Esophagus (tissue), 2 donors: Measurements from ENCODE around the gene RAB7B. TPM values are rescaled to one million over a fixed set of nuclear protein-coding genes. Genes with fewer than 3 reads are reported as not detected.

Experiments used
- H3K27ac ChIP-seq, 2 donors: one replicate each; pipeline ENCODE4 v1.5.1; 2013; ENCODE audit warnings: low read depth in 2 of 2, mild to moderate bottlenecking in 2 of 2, inconsistent platforms in 1 of 2, low read length in 1 of 2, moderate library complexity in 1 of 2
- H3K27me3 ChIP-seq, 2 donors: one replicate each; pipeline ENCODE4 v1.6.1; 2013; ENCODE audit warnings: low read length in 2 of 2, control low read depth in 1 of 2, mild to moderate bottlenecking in 1 of 2; ENCODE audit not compliant: insufficient read depth in 2 of 2, control insufficient read depth in 1 of 2
- H3K36me3 ChIP-seq, 2 donors: one replicate each; pipeline ENCODE4 v1.6.1; 2013; ENCODE audit warnings: low read length in 1 of 2; ENCODE audit not compliant: control insufficient read depth in 2 of 2, insufficient read depth in 2 of 2
- H3K4me1 ChIP-seq, 2 donors: one replicate each; pipeline ENCODE4 v1.6.1; 2013; ENCODE audit warnings: low read length in 1 of 2; ENCODE audit not compliant: control insufficient read depth in 2 of 2, insufficient read depth in 2 of 2
- H3K4me3 ChIP-seq, 2 donors: one replicate each; pipeline ENCODE4 v1.5.1; 2013; ENCODE audit warnings: low read length in 2 of 2, mild to moderate bottlenecking in 2 of 2, low read depth in 1 of 2, moderate library complexity in 1 of 2
- H3K9me3 ChIP-seq, 2 donors: one replicate each; pipeline ENCODE4 v1.6.1; 2013; ENCODE audit warnings: mild to moderate bottlenecking in 2 of 2, low read depth in 1 of 2, low read length in 1 of 2, moderate library complexity in 1 of 2; ENCODE audit not compliant: control insufficient read depth in 2 of 2, insufficient read depth in 1 of 2
- WGBS, 2 donors: extraction: QIAGEN DNeasy Blood & Tissue Kit; methylation state at CpG; one replicate each; pipeline ENCODE4 v1.1.7; 2013; 5-methylcytosine and 5-hydroxymethylcytosine counted together
- polyA plus RNA-seq, 2 donors: library from polyadenylated mRNA; stranded (reverse); fragments of 200-250 nt; gene quantifications; one replicate each; pipeline ENCODE4 v1.2.3, GENCODE V29; 2013
- donor health status: healthy with polysubstance abuse.
- donor health status: Bipolar disorder and iron deficiency.

Gene RAB7B
- polyA plus RNA-seq, 2 donors, result 14.1 to 19.4 TPM

DNA sequence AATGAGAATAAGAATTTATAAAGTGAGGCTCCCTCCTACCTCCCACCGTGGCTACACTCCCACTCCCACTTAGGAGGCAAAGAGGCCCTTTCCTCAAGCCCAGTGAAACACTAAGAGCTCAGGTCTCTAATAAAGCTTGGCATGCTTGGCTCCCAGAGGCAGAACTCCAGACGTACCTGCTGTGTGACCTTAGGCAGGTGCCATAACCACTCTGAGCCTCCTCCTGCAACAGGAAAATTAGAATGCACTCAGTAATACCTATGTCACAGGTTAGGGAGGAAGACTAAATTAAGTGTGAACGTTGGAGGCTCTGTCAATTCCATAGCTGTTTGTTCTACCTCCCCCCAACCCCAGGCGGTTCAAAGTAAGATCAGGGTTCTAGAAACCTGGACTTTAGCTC lies 43.4 kb downstream of the RAB7B start:
- Histone ChIP-seq H3K4me3 (no peak overlapping the region), H3K27me3 (peaks cover 0 to 2% of the 10 kb centered on the region in 2 donors), H3K36me3 (no peaks in the 10 kb centered on the region), H3K4me1 (peaks cover 0 to 3% of the 10 kb centered on the region in 2 donors), H3K9me3 (no peaks in the 10 kb centered on the region), H3K27ac (no peak overlapping the region)
- WGBS, 2 donors, result 75 to 84% methylated on average over 4 of the region's 4 CpGs

DNA sequence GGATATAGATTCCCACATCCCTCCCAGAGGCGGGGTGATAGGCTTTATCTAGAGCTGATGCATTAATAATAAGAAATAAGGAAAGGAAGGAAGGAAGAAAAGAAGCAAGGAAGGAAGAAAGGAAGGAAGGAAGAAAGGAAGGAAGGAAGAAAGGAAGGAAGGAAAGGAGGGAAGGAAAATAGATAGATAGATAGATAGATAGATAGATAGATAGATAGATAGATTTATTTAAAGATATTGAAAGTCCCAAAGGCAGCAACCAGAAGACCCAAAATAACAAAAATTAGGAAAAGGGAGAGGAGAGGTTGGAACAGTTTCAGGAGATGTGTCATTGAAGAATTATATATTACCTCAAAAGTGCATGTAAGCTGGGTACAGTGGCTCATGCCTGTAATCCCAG lies 47.7 kb downstream of the RAB7B start:
- Histone ChIP-seq H3K4me1 (peaks cover 0 to 4% of the 10 kb centered on the region in 2 donors), H3K9me3 (no peaks in the 10 kb centered on the region), H3K27ac (no peak overlapping the region), H3K36me3 (no peaks in the 10 kb centered on the region), H3K4me3 (no peak overlapping the region), H3K27me3 (peaks cover 0 to 2% of the 10 kb centered on the region in 2 donors)
- WGBS, 2 donors, result 83 to 94% methylated on average over 1 of the region's 1 CpG

- H3K27me3 ChIP-seq, result peaks cover 0 to 2% of the 10 kb centered on the region in 2 donors
- WGBS, 2 donors, result 57 to 74% methylated on average over 11 of the region's 11 CpGs
- H3K9me3 ChIP-seq, result no peaks in the 10 kb centered on the region
- no peaks in the 10 kb centered on the region for H3K36me3 ChIP-seq
- H3K27ac ChIP-seq, result no peak overlapping the region
- H3K4me3 ChIP-seq, result no peak overlapping the region
- peaks cover 0 to 4% of the 10 kb centered on the region in 2 donors for H3K4me1 ChIP-seq
These were observed 48.3 kb downstream of the RAB7B start for GRCh38 chr1:205954819-205955404.

DNA sequence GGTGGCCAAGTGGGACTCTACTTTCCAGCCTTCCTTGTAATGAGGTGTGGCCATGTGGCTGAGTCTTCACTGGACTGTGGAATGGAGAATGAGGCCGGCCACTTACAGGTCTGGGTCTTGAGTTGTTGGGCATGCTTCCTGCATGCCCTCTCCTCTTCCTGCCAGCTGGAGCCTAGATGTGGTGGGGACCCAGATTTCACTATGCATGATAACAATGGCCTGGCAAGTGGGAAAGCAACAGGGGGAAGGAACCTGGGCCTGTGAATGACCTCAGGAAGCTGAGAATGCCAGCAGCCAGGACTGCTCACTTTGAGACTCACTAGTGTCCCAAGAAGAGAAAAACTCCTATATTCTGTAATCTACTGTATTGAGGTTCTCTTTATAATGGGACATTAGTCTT lies 51.4 kb downstream of the RAB7B start:
- 84 to 87% methylated on average over 1 of the region's 1 CpG for WGBS, 2 donors
- H3K4me1 ChIP-seq, result peaks cover 0 to 7% of the 10 kb centered on the region in 2 donors
- H3K27ac ChIP-seq, result no peak overlapping the region
- H3K27me3 ChIP-seq, result peaks cover 2 to 4% of the 10 kb centered on the region in 2 donors
- no peaks in the 10 kb centered on the region for H3K9me3 ChIP-seq
- H3K36me3 ChIP-seq, result no peaks in the 10 kb centered on the region
- H3K4me3 ChIP-seq, result no peak overlapping the region

- Histone ChIP-seq H3K4me3 (no peak overlapping the region), H3K27me3 (peaks cover 2 to 4% of the 10 kb centered on the region in 2 donors), H3K36me3 (no peaks in the 10 kb centered on the region), H3K27ac (no peak overlapping the region), H3K9me3 (no peaks in the 10 kb centered on the region), H3K4me1 (peaks cover 0 to 7% of the 10 kb centered on the region in 2 donors)
- 50 to 64% methylated on average over 7 of the region's 7 CpGs for WGBS, 2 donors
These were observed 52.2 kb downstream of the RAB7B start for GRCh38 chr1:205950826-205951549.

GRCh38 chr1:205950280-205950679 lies 52.9 kb downstream of the RAB7B start:
- 39 to 45% methylated on average over 8 of the region's 8 CpGs for WGBS, 2 donors
- Histone ChIP-seq H3K36me3 (no peaks in the 10 kb centered on the region), H3K9me3 (no peaks in the 10 kb centered on the region), H3K4me1 (peaks cover 0 to 7% of the 10 kb centered on the region in 2 donors), H3K27me3 (peaks cover 2 to 4% of the 10 kb centered on the region in 2 donors), H3K4me3 (no peak overlapping the region), H3K27ac (no peak overlapping the region)

GRCh38 chr1:205949753-205950152 lies 53.4 kb downstream of the RAB7B start:
- whole genome bisulfite sequencing, 2 donors, result 75 to 92% methylated on average over 1 of the region's 1 CpG
- H3K4me3 ChIP-seq, result no peak overlapping the region
- H3K27ac ChIP-seq, result no peak overlapping the region
- no peaks in the 10 kb centered on the region for H3K9me3 ChIP-seq
- H3K27me3 ChIP-seq, result peaks cover 0 to 4% of the 10 kb centered on the region in 2 donors
- no peaks in the 10 kb centered on the region for H3K36me3 ChIP-seq
- peaks cover 0 to 7% of the 10 kb centered on the region in 2 donors for H3K4me1 ChIP-seq

DNA sequence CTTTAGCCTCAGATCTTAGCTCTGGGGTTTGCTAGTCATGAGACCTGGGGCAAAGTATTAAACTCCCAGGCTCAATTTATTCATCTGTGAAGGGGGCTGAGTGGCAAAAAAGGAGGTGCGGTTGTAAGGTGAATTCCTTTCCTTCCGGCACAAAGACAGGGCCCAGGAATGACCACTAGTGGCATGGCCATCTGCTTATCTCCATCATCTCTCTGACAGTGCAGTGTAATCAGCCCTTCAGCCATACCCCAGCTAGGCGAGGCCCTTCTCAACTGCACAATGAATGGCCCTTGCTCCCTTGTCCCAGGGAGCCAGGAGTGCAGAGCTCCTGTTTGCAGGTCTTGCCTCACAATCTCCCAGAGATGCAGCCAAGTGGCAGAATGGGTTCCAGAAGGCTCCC lies 54.3 kb downstream of the RAB7B start:
- no peak overlapping the region for H3K27ac ChIP-seq
- no peaks in the 10 kb centered on the region for H3K9me3 ChIP-seq
- WGBS, 2 donors, result 94 to 96% methylated on average over 3 of the region's 3 CpGs
- H3K4me3 ChIP-seq, result no peak overlapping the region
- no peaks in the 10 kb centered on the region for H3K36me3 ChIP-seq
- peaks cover 0 to 7% of the 10 kb centered on the region in 2 donors for H3K4me1 ChIP-seq
- H3K27me3 ChIP-seq, result peaks cover 0 to 7% of the 10 kb centered on the region in 2 donors

DNA sequence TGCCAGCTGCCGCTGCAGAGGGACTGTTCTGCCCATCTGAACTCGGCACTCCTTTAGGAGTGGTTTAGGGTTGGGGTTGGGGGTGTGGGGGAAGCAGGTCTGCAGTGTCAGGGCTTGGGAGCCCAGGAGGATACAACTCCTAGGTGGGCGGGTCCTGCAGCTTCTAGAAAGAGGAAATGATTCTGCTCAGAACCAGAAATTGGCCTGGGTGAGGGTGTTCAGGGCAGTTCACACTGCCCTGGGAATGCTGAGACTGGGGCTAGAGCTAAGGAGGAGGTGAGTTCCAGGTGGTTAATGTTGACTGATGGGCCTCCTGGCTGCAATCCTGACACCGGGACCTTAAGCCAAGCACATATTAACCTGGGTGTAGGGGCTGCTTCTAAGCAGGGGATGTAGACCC lies 55.2 kb downstream of the RAB7B start:
- peaks cover 0 to 7% of the 10 kb centered on the region in 2 donors for H3K4me1 ChIP-seq
- H3K36me3 ChIP-seq, result no peaks in the 10 kb centered on the region
- H3K27ac ChIP-seq, result no peak overlapping the region
- WGBS, 2 donors, result 77 to 91% methylated on average over 4 of the region's 4 CpGs
- H3K9me3 ChIP-seq, result no peaks in the 10 kb centered on the region
- peaks cover 4 to 7% of the 10 kb centered on the region in 2 donors for H3K27me3 ChIP-seq
- H3K4me3 ChIP-seq, result no peak overlapping the region

GRCh38 chr1:205947024-205947423 lies 56.2 kb downstream of the RAB7B start:
- Histone ChIP-seq H3K36me3 (no peaks in the 10 kb centered on the region), H3K4me3 (no peak overlapping the region), H3K4me1 (peaks cover 0 to 7% of the 10 kb centered on the region in 2 donors), H3K9me3 (no peaks in the 10 kb centered on the region), H3K27me3 (peaks cover 4 to 7% of the 10 kb centered on the region in 2 donors), H3K27ac (no peak overlapping the region)
- 39 to 51% methylated on average over 4 of the region's 4 CpGs for WGBS, 2 donors
